Skeletal muscle cell (primary cell): Measurements from ENCODE around the gene ALG1.
"Not testable (repeated sequence)": the region's sequence is repeated elsewhere in the genome, so short reads cannot be mapped to it uniquely, and the experiment has no call there.

Experiments
- DNase-seq: peaks from one replicate; pipeline ENCODE4 v3.0.0-alpha.2; 2010; ENCODE audit warnings: low read depth
- H3K4me3 ChIP-seq: 2 replicates; pipeline ENCODE4 v1.5.1; 2011; ENCODE audit warnings: low read depth, mild to moderate bottlenecking, control low read depth, low read length, moderate library complexity

ALG1 gene

GRCh38 chr16:5042574-5043171, 29.0 kb upstream of the ALG1 start:
- DNase-seq, result no peak
- H3K4me3 ChIP-seq, result no peak overlapping the region

GRCh38 chr16:5044011-5044540, 27.6 kb upstream of the ALG1 start:
- no peak for DNase-seq
- no peak overlapping the region for H3K4me3 ChIP-seq

DNA sequence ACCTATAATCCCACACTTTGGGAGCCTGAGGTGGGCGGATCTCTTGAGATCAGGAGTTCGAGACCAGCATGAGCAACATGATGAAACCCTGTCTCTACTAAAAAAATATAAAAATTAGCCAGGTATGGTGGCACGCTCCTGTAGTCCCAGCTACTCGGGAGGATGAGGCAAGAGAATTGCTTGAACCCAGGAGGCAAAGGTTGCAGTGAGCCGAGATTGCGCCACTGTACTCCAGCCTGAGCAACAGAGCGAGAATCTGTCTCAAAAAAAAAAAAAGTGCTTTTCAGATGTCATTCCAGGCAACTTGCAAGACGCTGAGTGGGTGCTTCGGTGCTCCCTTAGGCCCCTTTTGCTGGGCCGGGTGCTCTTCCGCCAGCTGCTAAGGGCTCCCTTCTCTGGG, 27.1 kb upstream of the ALG1 start:
- DNase-seq, H3K4me3 ChIP-seq: not testable (repeated sequence)

GRCh38 chr16:5045499-5046115, 26.0 kb upstream of the ALG1 start:
- no peak overlapping the region for H3K4me3 ChIP-seq
- DNase-seq, result no peak

DNA sequence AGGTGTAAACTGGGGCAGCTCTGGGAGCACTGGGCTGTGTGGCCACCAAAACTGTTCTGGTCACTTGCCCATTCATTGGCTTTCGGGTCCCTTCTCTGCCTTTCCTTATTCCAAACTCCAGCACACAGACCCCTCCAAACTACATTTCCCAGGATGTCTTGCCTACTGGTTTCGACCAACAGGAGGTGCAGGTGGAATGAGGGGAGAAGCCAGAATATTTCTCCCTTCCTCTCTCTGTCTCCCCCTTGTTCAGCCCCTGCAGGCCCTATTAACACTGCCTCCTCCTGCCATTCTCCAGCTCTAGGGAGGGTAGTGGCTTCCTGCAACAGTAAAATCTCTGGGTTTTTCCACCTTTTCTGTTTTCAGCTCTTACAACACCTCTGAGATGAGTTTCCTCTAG, 24.7 kb upstream of the ALG1 start:
- DNase-seq, result no peak
- H3K4me3 ChIP-seq, result no peak overlapping the region

DNA sequence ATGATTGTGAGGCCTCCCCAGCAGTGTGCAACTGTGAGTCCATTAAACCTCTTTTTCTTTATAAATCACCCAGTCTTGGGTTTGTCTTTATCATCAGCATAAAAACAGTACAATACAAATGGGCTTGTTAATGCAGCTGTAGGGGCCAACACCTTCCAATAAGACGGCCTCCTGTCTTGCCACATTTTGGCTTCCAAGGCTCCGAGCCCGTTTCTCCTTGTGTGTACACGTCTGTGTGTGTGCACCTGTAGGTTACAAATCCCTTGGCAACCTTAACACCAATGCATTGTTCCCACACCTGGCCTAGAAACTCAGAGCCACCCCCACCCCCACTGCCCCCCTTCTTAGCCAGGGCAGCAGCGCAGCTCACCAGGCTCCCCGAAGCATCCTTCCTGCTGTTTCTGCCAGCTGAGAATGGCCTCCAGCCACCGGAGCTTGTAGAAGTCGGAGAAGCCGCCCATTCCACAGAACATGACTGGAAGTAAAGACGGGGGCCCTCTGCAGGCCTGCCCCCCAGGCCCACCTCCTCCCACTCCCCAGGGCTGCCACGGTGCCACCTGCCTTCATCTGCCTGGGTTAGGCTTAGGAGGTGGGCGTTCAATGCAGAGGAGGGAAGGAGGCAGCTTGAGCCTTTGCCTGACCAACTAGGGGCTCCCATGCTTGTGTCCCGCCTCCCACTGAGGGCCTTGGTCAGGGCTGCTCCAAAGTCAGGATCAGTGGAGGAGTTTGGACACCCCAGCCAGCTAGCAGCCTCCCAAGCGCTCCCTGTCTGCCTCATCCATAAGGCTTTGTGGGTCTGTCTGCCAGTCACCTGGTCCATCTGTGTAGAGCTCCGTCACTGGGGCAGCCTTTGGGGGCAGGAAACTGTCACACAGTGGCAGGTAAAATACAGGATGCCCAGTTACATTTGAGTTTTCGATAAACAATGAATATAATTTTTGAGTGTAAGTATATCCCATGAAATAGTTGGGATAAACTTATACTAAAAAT, 16.5 kb upstream of the ALG1 start:
- H3K4me3 ChIP-seq, result no peak overlapping the region
- DNase-seq, result no peak

- DNase-seq, result no peak
- H3K4me3 ChIP-seq, result no peak overlapping the region
Measured at GRCh38 chr16:5056352-5056751, 15.3 kb upstream of the ALG1 start.

DNA sequence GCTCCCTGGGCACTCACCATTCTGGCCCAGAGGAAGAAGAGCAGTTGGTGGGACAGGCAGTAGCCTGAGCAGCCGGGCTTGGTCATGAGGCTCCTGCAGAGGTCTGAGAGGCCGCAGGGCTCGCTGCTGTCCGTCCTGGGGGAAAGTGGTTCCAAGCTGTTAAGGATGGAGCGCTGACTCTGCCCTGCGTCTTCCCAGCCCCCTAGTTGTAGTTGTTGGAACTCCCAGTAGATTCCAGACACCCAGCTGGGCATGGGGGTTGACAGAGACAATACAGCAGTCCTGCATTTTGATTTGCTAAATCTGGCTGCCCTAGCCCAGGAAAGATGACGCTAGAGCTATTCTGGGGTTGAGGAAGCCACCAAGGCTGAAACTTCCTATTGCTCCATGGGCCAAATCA, 13.2 kb upstream of the ALG1 start:
- no peak for DNase-seq
- H3K4me3 ChIP-seq, result no peak overlapping the region

DNA sequence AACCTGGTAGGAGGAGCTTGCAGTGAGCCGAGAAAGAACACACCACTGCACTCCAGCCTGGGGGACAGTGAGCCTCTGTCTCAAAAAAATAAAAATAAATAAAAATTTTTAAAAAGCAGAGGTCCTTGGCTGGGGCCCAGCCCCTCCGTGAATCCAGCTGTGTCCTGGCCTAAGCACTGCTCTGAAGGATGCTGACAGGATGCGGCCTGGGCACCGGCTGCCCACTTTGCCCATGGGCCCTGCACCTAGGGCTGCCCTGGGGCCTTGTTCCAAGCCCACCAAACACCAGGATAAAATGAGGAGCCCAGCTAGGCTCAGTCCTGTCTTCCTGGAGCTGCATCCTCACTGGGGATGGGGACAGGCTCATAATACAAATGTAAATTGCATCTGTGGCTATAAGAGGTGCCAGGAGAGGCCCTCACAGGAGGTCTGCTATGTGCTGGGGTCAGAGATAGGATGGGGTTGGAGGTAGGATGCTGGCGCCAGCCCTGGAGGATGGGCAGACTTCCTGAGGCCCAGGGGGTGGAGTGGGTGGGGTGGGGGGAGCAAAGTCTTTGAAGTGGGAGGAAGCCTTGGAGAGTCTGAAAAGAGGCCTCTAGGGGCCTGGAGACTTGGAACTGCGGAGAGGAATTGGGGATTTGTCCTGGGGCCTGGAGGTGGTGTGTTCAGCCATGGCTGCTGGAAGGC, 12.1 kb upstream of the ALG1 start:
- no peak for DNase-seq
- H3K4me3 ChIP-seq, result no peak overlapping the region

DNA sequence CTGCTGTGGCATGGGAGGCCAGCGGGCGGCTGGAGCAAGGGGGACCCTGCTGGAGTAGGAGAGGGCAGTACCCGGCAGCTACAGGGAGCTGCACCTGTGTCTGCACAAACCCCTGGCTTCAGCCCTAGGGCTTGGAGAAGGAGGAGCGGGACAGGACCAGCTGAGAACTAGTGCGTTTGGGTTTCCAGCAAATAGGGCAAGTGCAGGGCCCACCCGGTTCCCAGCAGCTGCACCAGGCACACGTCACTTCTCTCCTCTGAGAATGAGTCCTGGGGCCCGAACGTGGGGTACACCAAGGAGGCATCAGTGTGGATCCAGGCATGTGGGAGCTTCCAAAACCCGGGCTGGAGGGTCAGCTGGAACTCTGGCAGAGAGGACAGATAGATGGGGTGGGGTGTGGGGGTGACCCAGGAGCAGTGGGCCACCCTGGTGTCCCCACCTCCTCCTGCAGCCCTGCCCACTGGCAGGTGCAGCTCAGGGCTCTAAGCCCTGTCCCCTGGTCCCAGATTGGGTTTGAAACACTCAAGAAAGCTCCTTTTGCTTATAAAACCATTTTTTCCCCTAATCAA, 11.5 kb upstream of the ALG1 start:
- H3K4me3 ChIP-seq, result no peak overlapping the region
- no peak for DNase-seq

GRCh38 chr16:5062051-5062450, 9.6 kb upstream of the ALG1 start:
- H3K4me3 ChIP-seq, result no peak overlapping the region
- no peak for DNase-seq

- no peak overlapping the region for H3K4me3 ChIP-seq
- DNase-seq, result no peak
Measured at GRCh38 chr16:5062790-5063765, 8.6 kb upstream of the ALG1 start.

- no peak for DNase-seq
Measured at GRCh38 chr16:5064915-5065314, 6.7 kb upstream of the ALG1 start.

GRCh38 chr16:5065326-5065725, 6.3 kb upstream of the ALG1 start:
- DNase-seq, result no peak
- H3K4me3 ChIP-seq, result no peak overlapping the region

More at GRCh38 chr16:5064915-5065314, 6.7 kb upstream of the ALG1 start:
- H3K4me3 ChIP-seq, result no peak overlapping the region

- H3K4me3 ChIP-seq, result no peak within 1 kb of the TSS
- DNase-seq, result no peak
Measured at GRCh38 chr16:5065813-5066212, 5.8 kb upstream of the ALG1 start, which contains the start of gene C16orf89. Gene C16orf89, minus strand, starts transcription at chr16:5065956. Its CDS starts 48 bp downstream, at chr16:5065908.

DNA sequence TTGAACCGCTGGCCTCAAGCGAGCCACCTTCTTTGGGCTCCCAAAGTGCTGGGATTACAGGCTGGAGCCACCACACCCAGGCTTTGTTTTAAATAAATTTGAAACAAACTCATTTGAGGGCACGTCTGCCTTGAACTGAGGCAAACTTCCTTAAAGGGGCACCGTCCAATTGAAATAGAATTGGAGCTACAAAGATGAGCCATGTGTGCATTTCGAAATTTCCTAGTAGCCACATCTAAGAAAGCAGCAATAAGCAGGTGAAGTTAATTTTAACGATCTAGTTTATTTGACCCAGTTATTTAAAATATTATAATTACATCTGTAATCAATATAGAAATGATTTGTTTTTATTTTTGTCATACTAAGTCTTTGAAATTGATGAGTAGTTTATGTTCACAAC, 5.1 kb upstream of the ALG1 start:
- no peak for DNase-seq
- H3K4me3 ChIP-seq, result no peak overlapping the region

DNA sequence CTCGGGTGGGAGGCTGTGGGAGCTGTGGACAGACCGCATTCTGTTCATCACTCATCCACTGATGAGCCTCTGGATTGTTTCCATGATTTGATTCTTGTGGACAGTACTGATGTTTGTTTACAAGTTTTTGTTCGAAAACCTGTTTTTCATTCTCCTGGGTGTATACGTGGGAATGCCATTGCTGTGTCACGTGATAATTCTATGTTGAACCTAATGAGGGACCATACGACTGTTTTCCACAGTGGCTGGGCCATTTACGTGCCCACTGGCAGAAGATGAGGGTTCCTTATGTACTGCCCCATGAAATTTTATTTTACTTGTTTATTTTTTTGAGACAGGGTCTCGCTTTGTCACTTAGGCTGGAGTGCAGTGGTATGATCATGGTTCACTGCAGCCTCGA, 2.6 kb upstream of the ALG1 start:
- no peak overlapping the region for H3K4me3 ChIP-seq
- DNase-seq, result no peak

DNA sequence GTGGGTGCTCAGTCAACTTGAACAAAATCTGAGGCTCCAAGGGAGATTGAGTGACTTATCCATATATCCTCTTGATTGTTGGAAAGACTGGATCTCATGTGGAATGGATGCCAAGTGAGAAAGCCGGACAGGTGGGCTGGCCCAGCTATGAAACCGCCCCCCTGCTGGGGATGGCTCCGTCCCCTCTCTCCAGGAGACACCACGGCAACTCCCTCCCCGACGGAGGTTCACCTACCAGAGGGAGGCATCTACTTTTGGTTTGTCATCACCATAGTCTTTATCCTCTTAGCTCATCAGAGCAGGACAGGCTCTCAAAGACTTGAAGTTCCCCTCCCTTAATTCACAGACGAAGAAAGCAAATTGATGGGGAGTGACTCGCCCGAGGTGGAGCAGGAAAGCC, 1.8 kb upstream of the ALG1 start:
- no peak for DNase-seq
- no peak overlapping the region for H3K4me3 ChIP-seq
